Measurements from ENCODE around the gene SMKR1.

Gene SMKR1

DNA sequence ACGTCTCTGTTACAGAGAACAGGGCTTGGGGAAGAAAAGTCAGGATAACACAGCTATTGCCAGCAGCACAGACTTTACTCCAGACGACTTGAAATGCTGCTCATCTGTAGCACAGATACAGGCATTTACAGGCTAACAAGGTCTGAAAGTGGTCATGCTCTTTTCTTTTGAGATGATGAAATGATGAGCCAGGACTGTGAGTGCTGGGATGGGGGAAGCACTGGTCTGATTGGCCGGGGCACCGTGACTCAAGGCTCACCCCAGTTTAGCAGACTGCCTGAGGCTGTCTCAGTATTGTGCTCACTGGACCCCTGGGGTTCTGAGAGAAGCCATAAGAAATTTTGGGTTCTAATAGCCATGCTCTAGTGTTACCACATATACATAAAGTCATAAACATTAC lies 12.4 kb downstream of the SMKR1 start:
- Histone ChIP-seq H3K4me1 (ENCODE audit: low read depth, poor library complexity, severe bottlenecking) (no peaks in the 10 kb centered on the region), H3K79me2 (ENCODE audit: insufficient read depth, low read depth) (no peaks in the 10 kb centered on the region), H3K27me3 (ENCODE audit: insufficient read depth, low read depth) (no peaks in the 10 kb centered on the region), H2AFZ (ENCODE audit: low read depth) (no peak overlapping the region), H3K4me3 (IDR thresholded peaks at IDR 0.05; ENCODE audit: insufficient read depth, low read depth, low read length) (no peak overlapping the region), H3K4me2 (no peak overlapping the region), H3K9ac (no peak overlapping the region), H4K20me1 (ENCODE audit: insufficient read depth) (no peaks in the 10 kb centered on the region), H3K36me3 (ENCODE audit: insufficient read depth) (no peaks in the 10 kb centered on the region), H3K27ac (no peak overlapping the region)
- TF ChIP-seq, protein P1, sequence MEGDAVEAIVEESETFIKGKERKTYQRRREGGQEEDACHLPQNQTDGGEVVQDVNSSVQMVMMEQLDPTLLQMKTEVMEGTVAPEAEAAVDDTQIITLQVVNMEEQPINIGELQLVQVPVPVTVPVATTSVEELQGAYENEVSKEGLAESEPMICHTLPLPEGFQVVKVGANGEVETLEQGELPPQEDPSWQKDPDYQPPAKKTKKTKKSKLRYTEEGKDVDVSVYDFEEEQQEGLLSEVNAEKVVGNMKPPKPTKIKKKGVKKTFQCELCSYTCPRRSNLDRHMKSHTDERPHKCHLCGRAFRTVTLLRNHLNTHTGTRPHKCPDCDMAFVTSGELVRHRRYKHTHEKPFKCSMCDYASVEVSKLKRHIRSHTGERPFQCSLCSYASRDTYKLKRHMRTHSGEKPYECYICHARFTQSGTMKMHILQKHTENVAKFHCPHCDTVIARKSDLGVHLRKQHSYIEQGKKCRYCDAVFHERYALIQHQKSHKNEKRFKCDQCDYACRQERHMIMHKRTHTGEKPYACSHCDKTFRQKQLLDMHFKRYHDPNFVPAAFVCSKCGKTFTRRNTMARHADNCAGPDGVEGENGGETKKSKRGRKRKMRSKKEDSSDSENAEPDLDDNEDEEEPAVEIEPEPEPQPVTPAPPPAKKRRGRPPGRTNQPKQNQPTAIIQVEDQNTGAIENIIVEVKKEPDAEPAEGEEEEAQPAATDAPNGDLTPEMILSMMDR (conservative IDR thresholded peaks at IDR 0.05; ENCODE audit: low read depth, low read length), result no peak

DNA sequence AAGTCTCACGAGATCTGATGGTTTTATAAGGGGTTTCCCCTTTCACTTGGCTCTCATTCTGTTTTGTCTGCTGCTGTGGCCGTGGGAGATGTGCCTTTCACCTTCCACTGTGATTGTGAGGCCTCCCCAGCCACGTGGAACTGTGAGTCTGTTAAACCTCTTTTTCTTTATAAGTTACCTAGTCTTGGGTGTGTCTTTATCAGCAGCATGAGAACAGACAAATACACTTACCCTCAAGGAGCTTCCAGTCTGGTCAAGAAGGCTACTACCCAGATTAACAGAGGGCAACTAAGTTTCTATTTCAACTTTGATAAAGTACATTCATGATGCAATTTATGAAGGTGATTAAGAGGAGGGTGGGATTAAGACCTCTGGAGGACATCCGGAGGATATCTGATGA lies 13.1 kb downstream of the SMKR1 start:
- H3K9ac ChIP-seq, result no peak overlapping the region
- no peak overlapping the region for H2AFZ ChIP-seq (ENCODE audit: low read depth)
- H4K20me1 ChIP-seq (ENCODE audit: insufficient read depth), result no peaks in the 10 kb centered on the region
- H3K79me2 ChIP-seq (ENCODE audit: insufficient read depth, low read depth), result no peaks in the 10 kb centered on the region
- no peak overlapping the region for H3K4me2 ChIP-seq
- TF ChIP-seq, protein P1 (conservative IDR thresholded peaks at IDR 0.05; ENCODE audit: low read depth, low read length), result no peak
- H3K27ac ChIP-seq, result no peak overlapping the region
- no peaks in the 10 kb centered on the region for H3K27me3 ChIP-seq (ENCODE audit: insufficient read depth, low read depth)
- no peak overlapping the region for H3K4me3 ChIP-seq (IDR thresholded peaks at IDR 0.05; ENCODE audit: insufficient read depth, low read depth, low read length)
- H3K4me1 ChIP-seq (ENCODE audit: low read depth, poor library complexity, severe bottlenecking), result no peaks in the 10 kb centered on the region
- H3K36me3 ChIP-seq (ENCODE audit: insufficient read depth), result no peaks in the 10 kb centered on the region

DNA sequence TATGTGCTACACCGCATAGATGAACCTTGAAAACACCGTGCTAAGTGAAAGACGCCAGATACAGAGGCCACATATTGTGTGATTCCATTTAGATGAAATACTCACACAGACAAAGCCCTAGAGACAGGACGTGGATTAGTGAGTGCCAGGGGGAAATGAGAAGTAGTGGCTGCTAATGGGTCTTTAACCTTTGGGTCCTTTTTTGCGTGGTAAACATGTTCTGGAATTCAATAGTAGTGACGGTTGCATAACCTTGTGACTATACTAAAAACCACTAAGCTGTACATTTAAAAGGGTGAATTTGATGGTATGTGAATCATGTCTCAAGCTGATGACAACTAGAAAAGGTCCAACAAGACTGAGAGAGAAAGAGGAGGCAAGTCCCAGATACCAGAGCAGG lies 15.6 kb downstream of the SMKR1 start:
- TF ChIP-seq, protein P1 (conservative IDR thresholded peaks at IDR 0.05; ENCODE audit: low read depth, low read length), result no peak
- Histone ChIP-seq H3K79me2 (ENCODE audit: insufficient read depth, low read depth) (no peaks in the 10 kb centered on the region), H3K4me1 (ENCODE audit: low read depth, poor library complexity, severe bottlenecking) (no peaks in the 10 kb centered on the region), H3K4me3 (IDR thresholded peaks at IDR 0.05; ENCODE audit: insufficient read depth, low read depth, low read length) (no peak overlapping the region), H3K27me3 (ENCODE audit: insufficient read depth, low read depth) (no peaks in the 10 kb centered on the region), H3K4me2 (no peak overlapping the region), H3K27ac (no peak overlapping the region), H3K36me3 (ENCODE audit: insufficient read depth) (no peaks in the 10 kb centered on the region), H4K20me1 (ENCODE audit: insufficient read depth) (no peaks in the 10 kb centered on the region), H2AFZ (ENCODE audit: low read depth) (no peak overlapping the region), H3K9ac (no peak overlapping the region)

DNA sequence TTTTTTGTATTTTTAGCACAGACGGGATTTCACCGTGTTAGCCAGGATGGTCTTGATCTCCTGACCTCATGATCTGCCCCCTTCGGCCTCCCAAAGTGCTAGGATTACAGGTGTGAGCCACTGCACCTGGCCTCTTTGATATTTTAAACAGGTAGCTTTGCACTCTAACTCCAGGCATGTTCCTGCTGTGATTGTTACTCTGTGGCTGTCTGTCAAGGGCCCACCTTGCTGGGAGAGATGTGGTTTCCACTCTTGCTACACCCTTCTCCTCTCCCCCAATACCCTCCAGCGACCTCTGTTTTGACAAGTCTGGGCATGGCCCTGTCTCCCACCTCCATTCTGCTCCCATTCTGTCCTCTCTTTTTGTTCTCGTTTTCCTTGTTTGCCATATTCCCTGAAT lies 17.1 kb downstream of the SMKR1 start:
- Histone ChIP-seq H3K4me1 (ENCODE audit: low read depth, poor library complexity, severe bottlenecking) (peaks cover 6% of the 10 kb centered on the region), H3K36me3 (ENCODE audit: insufficient read depth) (no peaks in the 10 kb centered on the region), H3K27me3 (ENCODE audit: insufficient read depth, low read depth) (no peaks in the 10 kb centered on the region), H3K4me3 (IDR thresholded peaks at IDR 0.05; ENCODE audit: insufficient read depth, low read depth, low read length) (no peak overlapping the region), H3K27ac (no peak overlapping the region), H3K79me2 (ENCODE audit: insufficient read depth, low read depth) (no peaks in the 10 kb centered on the region), H3K9ac (no peak overlapping the region), H4K20me1 (ENCODE audit: insufficient read depth) (no peaks in the 10 kb centered on the region), H3K4me2 (no peak overlapping the region), H2AFZ (ENCODE audit: low read depth) (no peak overlapping the region)
- TF ChIP-seq, protein P1 (conservative IDR thresholded peaks at IDR 0.05; ENCODE audit: low read depth, low read length), result no peak
